HL-60 (cell line): ENCODE data around the gene OMG.

Source experiments
- POLR2AphosphoS5 ChIP-seq: IDR thresholded peaks from 2 replicates; pipeline ENCODE4 v1.6.1; 2012; ENCODE audit warnings: low read depth
- SPI1 ChIP-seq: IDR thresholded peaks from 2 replicates; pipeline ENCODE4 v1.6.1; 2012; ENCODE audit warnings: low read depth, mild to moderate bottlenecking, borderline replicate concordance
- TF ChIP-seq, protein P1 (sequence below): IDR thresholded peaks from one replicate; pipeline ENCODE4 v1.5.1; 2011; ENCODE audit warnings: low read length, control low read depth, inconsistent platforms; ENCODE audit not compliant: insufficient read depth

DNA sequence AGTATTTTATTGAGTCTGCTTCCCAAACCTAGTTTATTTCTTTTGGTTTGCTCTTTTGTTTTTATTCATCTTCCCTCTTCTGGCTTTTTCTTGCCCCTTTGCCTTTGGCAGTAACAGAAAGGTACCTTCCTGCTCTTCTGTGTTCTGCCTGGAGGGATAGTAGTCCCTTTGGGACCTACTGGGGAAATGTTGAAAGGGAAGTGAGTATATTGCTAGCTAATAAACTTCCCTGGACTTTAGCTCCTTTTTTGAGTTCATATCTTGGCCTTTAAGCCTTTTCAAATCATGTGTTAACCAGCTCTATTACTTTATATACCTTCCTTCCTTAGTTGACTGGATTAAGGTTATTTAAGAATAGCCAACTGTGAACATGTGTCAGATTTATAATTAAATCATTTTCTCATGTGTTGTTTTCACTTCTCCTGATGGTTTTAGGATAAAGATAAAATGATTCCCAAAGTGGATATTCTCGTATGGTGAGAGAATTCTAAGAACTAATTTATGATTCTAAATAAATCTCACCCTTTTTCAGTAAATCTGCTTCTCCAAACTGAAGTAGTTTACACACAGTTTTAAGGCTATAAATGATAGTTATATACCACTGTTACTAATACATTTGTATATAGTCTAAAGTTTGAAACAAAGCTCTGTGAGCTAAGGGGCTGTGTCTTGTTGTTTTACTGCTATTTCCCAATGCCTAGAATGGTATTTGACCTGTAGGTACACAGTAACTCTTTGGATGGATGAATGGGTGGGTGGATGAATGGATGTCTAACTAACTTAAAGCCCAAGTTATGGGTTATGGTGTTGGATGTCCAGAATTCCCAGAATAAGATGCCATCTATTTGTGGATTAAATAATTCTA, 45.7 kb downstream of the OMG start:
- TF ChIP-seq, protein P1, sequence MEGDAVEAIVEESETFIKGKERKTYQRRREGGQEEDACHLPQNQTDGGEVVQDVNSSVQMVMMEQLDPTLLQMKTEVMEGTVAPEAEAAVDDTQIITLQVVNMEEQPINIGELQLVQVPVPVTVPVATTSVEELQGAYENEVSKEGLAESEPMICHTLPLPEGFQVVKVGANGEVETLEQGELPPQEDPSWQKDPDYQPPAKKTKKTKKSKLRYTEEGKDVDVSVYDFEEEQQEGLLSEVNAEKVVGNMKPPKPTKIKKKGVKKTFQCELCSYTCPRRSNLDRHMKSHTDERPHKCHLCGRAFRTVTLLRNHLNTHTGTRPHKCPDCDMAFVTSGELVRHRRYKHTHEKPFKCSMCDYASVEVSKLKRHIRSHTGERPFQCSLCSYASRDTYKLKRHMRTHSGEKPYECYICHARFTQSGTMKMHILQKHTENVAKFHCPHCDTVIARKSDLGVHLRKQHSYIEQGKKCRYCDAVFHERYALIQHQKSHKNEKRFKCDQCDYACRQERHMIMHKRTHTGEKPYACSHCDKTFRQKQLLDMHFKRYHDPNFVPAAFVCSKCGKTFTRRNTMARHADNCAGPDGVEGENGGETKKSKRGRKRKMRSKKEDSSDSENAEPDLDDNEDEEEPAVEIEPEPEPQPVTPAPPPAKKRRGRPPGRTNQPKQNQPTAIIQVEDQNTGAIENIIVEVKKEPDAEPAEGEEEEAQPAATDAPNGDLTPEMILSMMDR, result no peak
- TF ChIP-seq POLR2AphosphoS5 (no peak), SPI1 (no peak)
